H9 (cell line): ENCODE results near the gene OSBP. TPM values are rescaled to one million over a fixed set of nuclear protein-coding genes. Genes with fewer than 3 reads are reported as not detected.

Experiments
- DNase-seq: peaks from one replicate; pipeline ENCODE4 v3.0.0-alpha.2; 2017
- H2AFZ ChIP-seq: one replicate; pipeline ENCODE4 v1.6.1; 2013; ENCODE audit warnings: mild to moderate bottlenecking, low read length, control low read depth, moderate library complexity
- H2AK5ac ChIP-seq: 2 replicates; pipeline ENCODE4 v1.6.1; 2013; ENCODE audit warnings: low read length, control low read depth, mixed read lengths; ENCODE audit not compliant: insufficient read length
- H2BK120ac ChIP-seq: one replicate; pipeline ENCODE4 v1.6.1; 2013; ENCODE audit warnings: low read depth, mild to moderate bottlenecking, low read length, control low read depth, inconsistent platforms; ENCODE audit not compliant: poor library complexity, severe bottlenecking
- H2BK12ac ChIP-seq: 2 replicates; pipeline ENCODE4 v1.6.1; 2013; ENCODE audit warnings: low read length, control low read depth, mixed read lengths, low read depth; ENCODE audit not compliant: insufficient read length
- H2BK15ac ChIP-seq: 2 replicates; pipeline ENCODE4 v1.6.1; 2013; ENCODE audit warnings: low read depth, low read length, control low read depth
- H2BK20ac ChIP-seq: one replicate; pipeline ENCODE4 v1.6.1; 2013; ENCODE audit warnings: low read depth, mild to moderate bottlenecking, low read length, control low read depth, inconsistent platforms; ENCODE audit not compliant: poor library complexity, severe bottlenecking
- H2BK5ac ChIP-seq: 2 replicates; pipeline ENCODE4 v1.6.1; 2013; ENCODE audit warnings: low read length, control low read depth, mixed read lengths; ENCODE audit not compliant: insufficient read length
- H3K14ac ChIP-seq: 2 replicates; pipeline ENCODE4 v1.6.1; 2013; ENCODE audit warnings: low read length, control low read depth; ENCODE audit not compliant: insufficient read depth
- H3K18ac ChIP-seq: 2 replicates; pipeline ENCODE4 v1.6.1; 2013; ENCODE audit warnings: low read depth, mild to moderate bottlenecking, mixed read lengths, low read length, control low read depth; ENCODE audit not compliant: insufficient read length
- H3K23ac ChIP-seq: 2 replicates; pipeline ENCODE4 v1.6.1; 2013; ENCODE audit warnings: low read length, control low read depth, mixed read lengths, low read depth; ENCODE audit not compliant: insufficient read length
- H3K23me2 ChIP-seq: 2 replicates; pipeline ENCODE4 v1.6.1; 2013; ENCODE audit warnings: low read depth, mild to moderate bottlenecking, mixed read lengths, low read length, control low read depth; ENCODE audit not compliant: insufficient read length, poor library complexity, severe bottlenecking
- H3K27ac ChIP-seq: 2 replicates; pipeline ENCODE4 v1.5.1; 2013; ENCODE audit warnings: low read length, control low read depth, mixed read lengths, low read depth; ENCODE audit not compliant: insufficient read length
- H3K27me3 ChIP-seq: 2 replicates; pipeline ENCODE4 v1.6.1; 2013; ENCODE audit warnings: low read length, control low read depth, inconsistent platforms; ENCODE audit not compliant: insufficient read depth
- H3K4ac ChIP-seq: 2 replicates; pipeline ENCODE4 v1.6.1; 2013; ENCODE audit warnings: low read depth, mild to moderate bottlenecking, control low read depth, inconsistent platforms, low read length, moderate library complexity
- H3K4me1 ChIP-seq: 2 replicates; pipeline ENCODE4 v1.6.1; 2013; ENCODE audit warnings: low read length, control low read depth, inconsistent platforms; ENCODE audit not compliant: insufficient read depth
- H3K4me2 ChIP-seq: 2 replicates; pipeline ENCODE4 v1.6.1; 2013; ENCODE audit warnings: low read length, control low read depth, mixed read lengths; ENCODE audit not compliant: insufficient read length, insufficient read depth
- H3K56ac ChIP-seq: 2 replicates; pipeline ENCODE4 v1.6.1; 2013; ENCODE audit warnings: low read depth, mild to moderate bottlenecking, mixed read lengths, low read length, control low read depth; ENCODE audit not compliant: insufficient read length
- H3K79me1 ChIP-seq: 2 replicates; pipeline ENCODE4 v1.6.1; 2013; ENCODE audit warnings: low read depth, mild to moderate bottlenecking, moderate library complexity, low read length, control low read depth, inconsistent platforms; ENCODE audit not compliant: insufficient read depth, poor library complexity, severe bottlenecking
- H3K79me2 ChIP-seq: 2 replicates; pipeline ENCODE4 v1.6.1; 2013; ENCODE audit warnings: low read length, control low read depth, inconsistent platforms; ENCODE audit not compliant: insufficient read depth
- H3K9ac ChIP-seq: 2 replicates; pipeline ENCODE4 v1.6.1; 2013; ENCODE audit warnings: low read length, control low read depth, mixed read lengths; ENCODE audit not compliant: insufficient read length; ENCODE audit errors: extremely low read depth
- H3K9me3 ChIP-seq: one replicate; pipeline ENCODE4 v1.6.1; 2013; ENCODE audit warnings: low read depth, low read length, inconsistent platforms; ENCODE audit not compliant: control insufficient read depth
- H3T11ph ChIP-seq: one replicate; pipeline ENCODE4 v1.6.1; 2013; ENCODE audit warnings: mild to moderate bottlenecking, low read length, control low read depth, inconsistent platforms
- H4K20me1 ChIP-seq: one replicate; pipeline ENCODE4 v1.6.1; 2013; ENCODE audit not compliant: control insufficient read depth, insufficient read length, insufficient read depth
- H4K5ac ChIP-seq: 2 replicates; pipeline ENCODE4 v1.6.1; 2013; ENCODE audit warnings: low read depth, mild to moderate bottlenecking, mixed read lengths, low read length, control low read depth; ENCODE audit not compliant: insufficient read length
- H4K8ac ChIP-seq: replicated peaks from 2 replicates; pipeline ENCODE4 v1.6.1; 2013; ENCODE audit warnings: low read length, control low read depth, mixed read lengths, low read depth; ENCODE audit not compliant: insufficient read length
- H4K91ac ChIP-seq: 2 replicates; pipeline ENCODE4 v1.6.1; 2013; ENCODE audit warnings: low read depth, mild to moderate bottlenecking, moderate library complexity, mixed read lengths, low read length, control low read depth; ENCODE audit not compliant: insufficient read length
- H3K27ac Mint-ChIP-seq, 3 experiments: 2 replicates in 2 of 3; 3 replicates in 1 of 3; pipeline ENCODE4 v1.8.0; 2020 to 2021; ENCODE audit warnings: mixed read lengths in 3 of 3, mild to moderate bottlenecking in 1 of 3, moderate library complexity in 1 of 3
- H3K27me3 Mint-ChIP-seq: 2 replicates; pipeline ENCODE4 v1.8.0; 2021; ENCODE audit warnings: low read depth, mild to moderate bottlenecking, moderate library complexity, mixed read lengths
- H3K36me3 Mint-ChIP-seq, 3 experiments: 2 replicates in 2 of 3; 3 replicates in 1 of 3; pipeline ENCODE4 v1.8.0; 2020 to 2021; ENCODE audit warnings: low read depth in 3 of 3, mixed read lengths in 3 of 3; ENCODE audit not compliant: insufficient read depth in 1 of 3
- H3K4me1 Mint-ChIP-seq, 2 experiments: 2 replicates each; pipeline ENCODE4 v1.8.0; 2020; ENCODE audit warnings: mixed read lengths in 2 of 2
- H3K4me3 Mint-ChIP-seq, 2 experiments: 2 replicates in 1 of 2; 3 replicates in 1 of 2; pipeline ENCODE4 v1.8.0; 2020 to 2021; ENCODE audit warnings: mild to moderate bottlenecking in 2 of 2, mixed read lengths in 2 of 2, moderate library complexity in 1 of 2
- H3K9me3 Mint-ChIP-seq, 2 experiments: 2 replicates in 1 of 2; 3 replicates in 1 of 2; pipeline ENCODE4 v1.8.0; 2020; ENCODE audit warnings: mild to moderate bottlenecking in 2 of 2, mixed read lengths in 2 of 2, moderate library complexity in 1 of 2
- CTCF ChIP-seq: fragments of 200-600 bp; sonication (generic); conservative IDR thresholded peaks from 3 replicates; pipeline ENCODE4 v1.8.0; 2021; ENCODE audit warnings: antibody characterized with exemption, mild to moderate bottlenecking
- WGBS: extraction: QIAGEN DNeasy Blood & Tissue Kit; methylation state at CpG from one replicate; pipeline ENCODE4 v1.1.7; 2013; ENCODE audit warnings: missing lambda C conversion rate, low lambda C conversion rate, mixed read lengths; ENCODE audit not compliant: insufficient read length; ENCODE audit errors: extremely low coverage; 5-methylcytosine and 5-hydroxymethylcytosine counted together
- total RNA-seq: library from RNA; stranded (reverse); gene quantifications from 2 replicates; pipeline ENCODE4 v1.2.1, GENCODE V29; 2021

Gene OSBP
- total RNA-seq, 1 experiment from 2014 or later, result 48.5 TPM

- H2BK15ac ChIP-seq, result 0 out of 2 replicates have a peak overlapping the region, but pooled peaks have one; percentile 9
- H3K27ac Mint-ChIP-seq, result no peak overlapping the region
- H3K23me2 ChIP-seq, result peaks cover 6% of the 10 kb centered on the region
- peaks cover 2% of the 10 kb centered on the region; the same call in 1 of the 2 replicates for H3K4me1 ChIP-seq
- no peak for DNase-seq
- no peak overlapping the region for H4K8ac ChIP-seq
- no peak overlapping the region for H2AK5ac ChIP-seq
- no peaks in the 10 kb centered on the region for H3K27me3 ChIP-seq
- no peak overlapping the region for H2BK20ac ChIP-seq
- H2BK120ac ChIP-seq, result no peak overlapping the region
- H2BK5ac ChIP-seq, result no peak overlapping the region
- H3K18ac ChIP-seq, result no peak overlapping the region
- H3K9me3 Mint-ChIP-seq, result no peaks in the 10 kb centered on the region
- no peak overlapping the region for H4K91ac ChIP-seq
- no peaks in the 10 kb centered on the region for H4K20me1 ChIP-seq
- no peak overlapping the region for H3K4me3 Mint-ChIP-seq
- no peak overlapping the region for H2AFZ ChIP-seq
- H3K9me3 ChIP-seq, result no peaks in the 10 kb centered on the region
- H2BK12ac ChIP-seq, result no peak overlapping the region
- H3K79me2 ChIP-seq, result peaks cover 16% of the 10 kb centered on the region; the same call in 1 of the 2 replicates
- WGBS, result no CpG with 5 or more reads among the region's 7 CpGs
- no peak for TF ChIP-seq CTCF
- H3K36me3 Mint-ChIP-seq, result peaks cover 18 to 61% (median 57%) of the 10 kb centered on the region in 3 experiments; a peak in 6 of 7 replicates
- H3K4me2 ChIP-seq, result no peak overlapping the region
- no peak overlapping the region for H4K5ac ChIP-seq
- H3K79me1 ChIP-seq, result peaks cover 3% of the 10 kb centered on the region
- H3T11ph ChIP-seq, result no peak overlapping the region
- H3K27ac ChIP-seq, result no peak overlapping the region
- no peak overlapping the region for H3K56ac ChIP-seq
- no peak overlapping the region for H3K4ac ChIP-seq
- no peak overlapping the region for H3K9ac ChIP-seq
- no peak overlapping the region for H3K14ac ChIP-seq
- H3K4me1 Mint-ChIP-seq, result peaks cover 12 to 14% of the 10 kb centered on the region in 2 experiments
- no peaks in the 10 kb centered on the region for H3K27me3 Mint-ChIP-seq
- no peak overlapping the region for H3K23ac ChIP-seq
These were observed 5.3 kb downstream of the OSBP start for GRCh38 chr11:59610289-59610688.
